Measurements from ENCODE around the gene MIS18BP1. TPM values are rescaled to one million over a fixed set of nuclear protein-coding genes. Genes with fewer than 3 reads are reported as not detected.

The MIS18BP1 gene
- total RNA-seq, 4 donors from 2014 or later = 15.3 to 32.2 (median 17.5) TPM

GRCh38 chr14:45181329-45181728 lies 71.7 kb downstream of the MIS18BP1 start:
- no peaks in the 10 kb centered on the region for H3K4me1 ChIP-seq
- no peak overlapping the region for H3K4me3 ChIP-seq
- H3K36me3 ChIP-seq = no peaks in the 10 kb centered on the region
- no peaks in the 10 kb centered on the region for H3K9me3 ChIP-seq
- 92 to 96% methylated on average over 5 of the region's 5 CpGs for WGBS, 2 donors (ENCODE audit: low coverage in 1 of 2)
- no peaks in the 10 kb centered on the region for H3K27me3 ChIP-seq
- H3K27ac ChIP-seq = no peak overlapping the region
- ATAC-seq = no peak
- no peak for TF ChIP-seq POLR2A (IDR thresholded peaks at IDR 0.05)
- no peak for TF ChIP-seq POLR2AphosphoS5 (IDR thresholded peaks at IDR 0.05)

DNA sequence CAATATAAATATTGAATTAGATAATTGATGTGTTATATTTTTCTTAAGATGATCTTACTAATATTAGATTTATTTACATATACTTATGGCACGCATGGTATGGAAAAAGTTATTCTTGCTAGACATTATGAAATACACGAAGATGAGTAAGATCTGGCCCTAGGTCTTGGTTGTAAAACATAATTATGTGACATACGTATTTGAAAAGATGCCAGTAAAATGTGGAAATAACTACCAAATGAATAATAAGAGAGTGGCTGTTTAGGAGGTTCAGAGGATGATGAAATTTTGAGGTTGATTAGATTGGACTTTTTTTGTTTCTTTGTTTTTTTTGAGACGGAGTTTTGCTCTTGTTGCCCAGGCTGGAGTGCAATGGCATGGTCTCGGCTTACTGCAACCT lies 75.9 kb downstream of the MIS18BP1 start:
- H3K36me3 ChIP-seq = peaks cover 0 to 6% of the 10 kb centered on the region in 2 donors
- H3K27me3 ChIP-seq = no peaks in the 10 kb centered on the region
- ATAC-seq = no peak
- H3K9me3 ChIP-seq = no peaks in the 10 kb centered on the region
- no peaks in the 10 kb centered on the region for H3K4me1 ChIP-seq
- no peak overlapping the region for H3K4me3 ChIP-seq
- H3K27ac ChIP-seq = no peak overlapping the region
- 82 to 92% methylated on average over 5 of the region's 5 CpGs for WGBS, 2 donors (ENCODE audit: low coverage in 1 of 2)
- TF ChIP-seq POLR2AphosphoS5 (IDR thresholded peaks at IDR 0.05) (no peak), POLR2A (IDR thresholded peaks at IDR 0.05) (no peak), EP300 (IDR thresholded peaks at IDR 0.05) (no peak), CTCF (IDR thresholded peaks at IDR 0.05) (no peak)

DNA sequence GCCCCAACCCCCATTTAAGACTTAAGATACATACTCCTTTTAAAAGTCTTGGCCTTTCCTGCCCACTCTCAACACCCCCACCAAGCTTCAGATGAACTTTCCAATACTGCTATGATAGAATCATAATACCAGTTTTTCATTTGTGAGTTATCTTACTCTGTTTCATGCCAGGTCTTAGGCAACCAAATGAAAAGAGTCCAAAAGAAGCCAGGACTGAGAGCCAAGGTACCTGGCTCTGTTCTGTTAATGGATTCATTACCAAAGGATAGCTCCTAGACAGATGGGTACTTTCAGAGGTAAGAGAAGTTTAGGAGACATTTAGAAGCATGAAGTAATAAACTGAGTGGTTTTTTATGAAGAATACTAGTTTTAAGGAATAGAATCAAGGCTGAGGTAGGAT lies 83.1 kb downstream of the MIS18BP1 start:
- no peak for ATAC-seq

DNA sequence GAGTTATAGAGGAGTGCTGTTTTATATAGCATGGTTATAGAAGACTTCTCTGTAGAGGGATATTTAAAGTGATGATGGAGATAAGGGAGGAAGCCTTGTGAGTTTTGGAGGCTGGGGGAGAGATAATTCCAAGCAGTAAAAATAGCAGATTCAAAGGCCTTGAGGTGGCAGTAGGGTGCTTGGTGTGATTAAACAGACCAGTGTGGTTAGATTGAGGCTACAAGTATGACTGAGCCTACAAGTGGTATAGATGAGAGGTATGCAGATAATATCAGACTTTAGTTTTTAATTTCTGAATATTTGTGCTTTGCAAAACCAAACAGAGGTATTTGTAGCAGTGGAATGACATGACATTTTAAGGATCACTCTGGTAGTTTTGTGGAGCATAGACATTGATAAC lies 96.9 kb downstream of the MIS18BP1 start:
- Histone ChIP-seq H3K4me1 (no peaks in the 10 kb centered on the region), H3K4me3 (no peak overlapping the region), H3K9me3 (no peaks in the 10 kb centered on the region), H3K27ac (no peak overlapping the region), H3K27me3 (no peaks in the 10 kb centered on the region), H3K36me3 (peaks cover 0 to 4% of the 10 kb centered on the region in 2 donors)
- no peak for TF ChIP-seq CTCF (IDR thresholded peaks at IDR 0.05)
- no peak for TF ChIP-seq EP300 (IDR thresholded peaks at IDR 0.05)
- no peak for TF ChIP-seq POLR2AphosphoS5 (IDR thresholded peaks at IDR 0.05)
- TF ChIP-seq POLR2A (IDR thresholded peaks at IDR 0.05) = no peak
- ATAC-seq = no peak

More for the DNA sequence above, 83.1 kb downstream of the MIS18BP1 start:
- H3K9me3 ChIP-seq = no peaks in the 10 kb centered on the region
- H3K36me3 ChIP-seq = peaks cover 0 to 44% of the 10 kb centered on the region in 2 donors
- no peak overlapping the region for H3K4me3 ChIP-seq
- H3K27me3 ChIP-seq = no peaks in the 10 kb centered on the region
- TF ChIP-seq POLR2A (IDR thresholded peaks at IDR 0.05) (no peak), CTCF (IDR thresholded peaks at IDR 0.05) (no peak), POLR2AphosphoS5 (IDR thresholded peaks at IDR 0.05) (no peak), EP300 (IDR thresholded peaks at IDR 0.05) (no peak)
- no peak overlapping the region for H3K27ac ChIP-seq
- H3K4me1 ChIP-seq = no peaks in the 10 kb centered on the region

Small RNA genes lying within 50 kb of the gene (small RNA-seq; reads per million reads assigned to genes)
- gene RNU6-552P = 0 reads per million in 4 donors

Other genes starting within 250 kb of the MIS18BP1 start
- gene PRPF39, start 169.1 kb downstream of the MIS18BP1 start, total RNA-seq = 10 to 100 TPM; 11.3 to 35.1 (median 18.9) TPM
- 10 to 100 TPM; 27.6 to 56.8 (median 35.5) TPM for gene FKBP3, start 118.7 kb downstream of the MIS18BP1 start, total RNA-seq
- 1 to 10 TPM; 1.8 to 7.7 (median 4.3) TPM for gene FANCM, start 117.3 kb downstream of the MIS18BP1 start, total RNA-seq